ENCODE data around the gene AVPR1B. TPM values are rescaled to one million over a fixed set of nuclear protein-coding genes. Genes with fewer than 3 reads are reported as not detected.

Gene AVPR1B
- polyA plus RNA-seq, 1 donor (not counting 4 experiments of a cell fraction or from before 2014, with no cell fraction given), result not detected

- H3K4me2 ChIP-seq (ENCODE audit: control insufficient read depth, extremely low read depth, insufficient read depth, low read depth, low read length), result no peak overlapping the region
- H3K27ac ChIP-seq (ENCODE audit: control insufficient read depth, insufficient read depth, low read length), result no peak overlapping the region
- H3K27me3 ChIP-seq (ENCODE audit: control insufficient read depth, extremely low read depth, insufficient read depth, low read length), result peaks cover 9% of the 10 kb centered on the region
- no peak for FAIRE-seq
- no peaks in the 10 kb centered on the region for H3K9me3 ChIP-seq (ENCODE audit: control insufficient read depth, low read depth, low read length)
- no peak for DNase-seq (ENCODE audit: low read depth, low spot score)
- no peak overlapping the region for H2AFZ ChIP-seq (ENCODE audit: control insufficient read depth, low read length)
- no peaks in the 10 kb centered on the region for H3K79me2 ChIP-seq (ENCODE audit: control insufficient read depth, insufficient read depth, low read length)
- no peaks in the 10 kb centered on the region for H3K9me1 ChIP-seq (ENCODE audit: control insufficient read depth, extremely low read depth, insufficient read depth, low read length)
- dilution Hi-C loops (cut with MboI; ENCODE audit: extremely low pct_ligation_motif_present, low sequenced_read_pairs), result no loop called here
- no peaks in the 10 kb centered on the region for H3K36me3 ChIP-seq (ENCODE audit: control insufficient read depth in 2 of 2, extremely low read depth in 1 of 2, insufficient read depth in 2 of 2, low read length in 2 of 2)
- no peak overlapping the region for H3K4me3 ChIP-seq (ENCODE audit: control insufficient read depth in 2 of 3, extremely low read depth in 1 of 3, insufficient read depth in 2 of 3, low read depth in 1 of 3, low read length in 3 of 3)
- no peaks in the 10 kb centered on the region for H4K20me1 ChIP-seq (ENCODE audit: control insufficient read depth, extremely low read depth, insufficient read depth, low read length)
- TF ChIP-seq EZH2 (IDR thresholded peaks at IDR 0.05; ENCODE audit: low read length), result no peak
- no peak for TF ChIP-seq CTCF (optimal IDR thresholded peaks at IDR 0.05 in 1 of 3, IDR thresholded peaks at IDR 0.05 in 1 of 3, conservative IDR thresholded peaks at IDR 0.05 in 1 of 3; ENCODE audit: extremely low read depth in 1 of 3, insufficient read depth in 2 of 3, low read length in 3 of 3)
- H3K9ac ChIP-seq (ENCODE audit: control insufficient read depth, extremely low read depth, insufficient read depth, low read length), result no peak overlapping the region
- peaks cover 8% of the 10 kb centered on the region for H3K4me1 ChIP-seq (ENCODE audit: control insufficient read depth, extremely low read depth, insufficient read depth, low read length)
Measured at GRCh38 chr1:206110161-206110560, 7.0 kb downstream of the AVPR1B start.

GRCh38 chr1:206109718-206110117 lies 7.5 kb downstream of the AVPR1B start:
- FAIRE-seq (no peak), DNase-seq (ENCODE audit: low read depth, low spot score) (no peak)
- H4K20me1 ChIP-seq (ENCODE audit: control insufficient read depth, extremely low read depth, insufficient read depth, low read length), result no peaks in the 10 kb centered on the region
- H3K9me3 ChIP-seq (ENCODE audit: control insufficient read depth, low read depth, low read length), result no peaks in the 10 kb centered on the region
- dilution Hi-C loops (cut with MboI; ENCODE audit: extremely low pct_ligation_motif_present, low sequenced_read_pairs), result no loop called here
- H3K27me3 ChIP-seq (ENCODE audit: control insufficient read depth, extremely low read depth, insufficient read depth, low read length), result peaks cover 9% of the 10 kb centered on the region
- no peak overlapping the region for H2AFZ ChIP-seq (ENCODE audit: control insufficient read depth, low read length)
- H3K4me2 ChIP-seq (ENCODE audit: control insufficient read depth, extremely low read depth, insufficient read depth, low read depth, low read length), result no peak overlapping the region
- H3K4me1 ChIP-seq (ENCODE audit: control insufficient read depth, extremely low read depth, insufficient read depth, low read length), result peaks cover 8% of the 10 kb centered on the region
- TF ChIP-seq EZH2 (IDR thresholded peaks at IDR 0.05; ENCODE audit: low read length) (no peak), CTCF (optimal IDR thresholded peaks at IDR 0.05 in 1 of 3, IDR thresholded peaks at IDR 0.05 in 1 of 3, conservative IDR thresholded peaks at IDR 0.05 in 1 of 3; ENCODE audit: extremely low read depth in 1 of 3, insufficient read depth in 2 of 3, low read length in 3 of 3) (no peak)
- no peaks in the 10 kb centered on the region for H3K79me2 ChIP-seq (ENCODE audit: control insufficient read depth, insufficient read depth, low read length)
- H3K27ac ChIP-seq (ENCODE audit: control insufficient read depth, insufficient read depth, low read length), result no peak overlapping the region
- no peak overlapping the region for H3K9ac ChIP-seq (ENCODE audit: control insufficient read depth, extremely low read depth, insufficient read depth, low read length)
- no peak overlapping the region for H3K4me3 ChIP-seq (ENCODE audit: control insufficient read depth in 2 of 3, extremely low read depth in 1 of 3, insufficient read depth in 2 of 3, low read depth in 1 of 3, low read length in 3 of 3)
- H3K9me1 ChIP-seq (ENCODE audit: control insufficient read depth, extremely low read depth, insufficient read depth, low read length), result no peaks in the 10 kb centered on the region
- no peaks in the 10 kb centered on the region for H3K36me3 ChIP-seq (ENCODE audit: control insufficient read depth in 2 of 2, extremely low read depth in 1 of 2, insufficient read depth in 2 of 2, low read length in 2 of 2)
